G401.6 (cell line): ENCODE data around the gene PARVA.

Experiments used
- FAIRE-seq: peaks from 2 replicates; lab custom pipeline; 2012; peaks lifted over from hg19 to GRCh38; lab: Jason Lieb, UNC

PARVA gene

GRCh38 chr11:12459865-12460444 lies 82.6 kb downstream of the PARVA start:
- FAIRE-seq = no peak

GRCh38 chr11:12460466-12460865 lies 83.1 kb downstream of the PARVA start:
- no peak for FAIRE-seq

GRCh38 chr11:12461516-12461915 lies 84.1 kb downstream of the PARVA start:
- FAIRE-seq = no peak

GRCh38 chr11:12464303-12464702 lies 86.9 kb downstream of the PARVA start:
- FAIRE-seq = no peak

GRCh38 chr11:12465332-12465731 lies 88.0 kb downstream of the PARVA start:
- no peak for FAIRE-seq

- FAIRE-seq = no peak
These were observed 90.2 kb downstream of the PARVA start for GRCh38 chr11:12467610-12468009.

- FAIRE-seq = no peak
These were observed 92.1 kb downstream of the PARVA start for GRCh38 chr11:12469451-12469850.

- FAIRE-seq = no peak
These were observed 92.9 kb downstream of the PARVA start for GRCh38 chr11:12470236-12470635.

- no peak for FAIRE-seq
These were observed 95.1 kb downstream of the PARVA start for GRCh38 chr11:12472401-12473005.

GRCh38 chr11:12473381-12473780 lies 96.0 kb downstream of the PARVA start:
- FAIRE-seq = no peak

GRCh38 chr11:12474871-12475270 lies 97.5 kb downstream of the PARVA start:
- no peak for FAIRE-seq

- no peak for FAIRE-seq
These were observed 101.4 kb downstream of the PARVA start for GRCh38 chr11:12478743-12479142.

- FAIRE-seq = no peak
These were observed 103.0 kb downstream of the PARVA start for GRCh38 chr11:12480401-12480800.

- FAIRE-seq = no peak
These were observed 105.5 kb downstream of the PARVA start for GRCh38 chr11:12482839-12483238.

- no peak for FAIRE-seq
These were observed 106.2 kb downstream of the PARVA start for GRCh38 chr11:12483604-12484003.

- FAIRE-seq = no peak
These were observed 108.0 kb downstream of the PARVA start for GRCh38 chr11:12485328-12485727.

- peak; percentile 74 for FAIRE-seq
These were observed 111.9 kb downstream of the PARVA start for GRCh38 chr11:12489246-12489772.

- no peak for FAIRE-seq
These were observed 117.3 kb downstream of the PARVA start for GRCh38 chr11:12494699-12495098.

GRCh38 chr11:12496181-12497025 lies 119.0 kb downstream of the PARVA start:
- FAIRE-seq = no peak

- FAIRE-seq = no peak
These were observed 120.1 kb downstream of the PARVA start for GRCh38 chr11:12497431-12497830.

GRCh38 chr11:12499071-12499470 lies 121.7 kb downstream of the PARVA start:
- no peak for FAIRE-seq

GRCh38 chr11:12502046-12502445 lies 124.7 kb downstream of the PARVA start:
- FAIRE-seq = no peak

- no peak for FAIRE-seq
These were observed 125.7 kb downstream of the PARVA start for GRCh38 chr11:12503039-12503484.
